Progenitor cell of endocrine pancreas (in vitro differentiated cells): ENCODE data around the gene CDC42. TPM values are rescaled to one million over a fixed set of nuclear protein-coding genes. Genes with fewer than 3 reads are reported as not detected.

Experiments used
- DNase-seq: peaks from one replicate; pipeline ENCODE4 v3.0.0; 2021; ENCODE audit warnings: low spot score; ENCODE audit not compliant: unreplicated experiment
- H3K27ac Mint-ChIP-seq: 2 replicates; pipeline ENCODE4 v1.8.0; 2021; ENCODE audit warnings: mild to moderate bottlenecking, moderate library complexity, mixed read lengths
- H3K27me3 Mint-ChIP-seq: 2 replicates; pipeline ENCODE4 v1.8.0; 2021; ENCODE audit warnings: mixed read lengths
- H3K36me3 Mint-ChIP-seq: 2 replicates; pipeline ENCODE4 v1.8.0; 2022; ENCODE audit warnings: mixed read lengths; ENCODE audit not compliant: insufficient read depth
- H3K4me1 Mint-ChIP-seq: 2 replicates; pipeline ENCODE4 v1.8.0; 2021; ENCODE audit warnings: low read depth, mixed read lengths
- H3K4me3 Mint-ChIP-seq: 2 replicates; pipeline ENCODE4 v1.8.0; 2021; ENCODE audit warnings: low read depth, mild to moderate bottlenecking, moderate library complexity, mixed read lengths
- H3K9me3 Mint-ChIP-seq: 2 replicates; pipeline ENCODE4 v1.8.0; 2021; ENCODE audit warnings: low read depth, mixed read lengths
- total RNA-seq: library from RNA; stranded (reverse); gene quantifications from 2 replicates; pipeline ENCODE4 v1.2.1, GENCODE V29; 2021
- TF ChIP-seq, protein P1 (sequence below): fragments of 200-600 bp; sonication (generic); IDR thresholded peaks from one replicate; pipeline ENCODE4 v1.5.0; 2021; ENCODE audit warnings: antibody characterized with exemption, mild to moderate bottlenecking; ENCODE audit not compliant: unreplicated experiment

Gene CDC42
- total RNA-seq, 1 donor from 2014 or later: 288 TPM

DNA sequence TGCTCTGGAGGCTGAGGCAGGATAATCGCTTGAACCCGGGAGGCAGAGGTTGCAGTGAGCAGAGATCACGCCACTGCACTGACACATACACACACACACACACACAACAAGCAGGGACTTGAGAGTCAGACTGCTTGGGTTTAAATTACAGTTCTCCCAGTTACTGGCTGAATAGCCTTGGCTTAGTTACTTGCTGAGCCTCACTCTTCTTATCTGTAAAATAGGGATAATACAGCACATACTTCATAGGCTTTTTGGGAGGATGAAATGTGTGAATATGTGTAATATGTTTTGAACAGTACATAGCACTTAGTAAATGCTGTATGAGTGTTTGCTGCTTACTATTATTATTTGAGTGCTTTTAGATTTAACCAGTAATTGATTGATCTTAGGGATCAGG is 23.8 kb downstream of the CDC42 start:
- TF ChIP-seq, protein P1, sequence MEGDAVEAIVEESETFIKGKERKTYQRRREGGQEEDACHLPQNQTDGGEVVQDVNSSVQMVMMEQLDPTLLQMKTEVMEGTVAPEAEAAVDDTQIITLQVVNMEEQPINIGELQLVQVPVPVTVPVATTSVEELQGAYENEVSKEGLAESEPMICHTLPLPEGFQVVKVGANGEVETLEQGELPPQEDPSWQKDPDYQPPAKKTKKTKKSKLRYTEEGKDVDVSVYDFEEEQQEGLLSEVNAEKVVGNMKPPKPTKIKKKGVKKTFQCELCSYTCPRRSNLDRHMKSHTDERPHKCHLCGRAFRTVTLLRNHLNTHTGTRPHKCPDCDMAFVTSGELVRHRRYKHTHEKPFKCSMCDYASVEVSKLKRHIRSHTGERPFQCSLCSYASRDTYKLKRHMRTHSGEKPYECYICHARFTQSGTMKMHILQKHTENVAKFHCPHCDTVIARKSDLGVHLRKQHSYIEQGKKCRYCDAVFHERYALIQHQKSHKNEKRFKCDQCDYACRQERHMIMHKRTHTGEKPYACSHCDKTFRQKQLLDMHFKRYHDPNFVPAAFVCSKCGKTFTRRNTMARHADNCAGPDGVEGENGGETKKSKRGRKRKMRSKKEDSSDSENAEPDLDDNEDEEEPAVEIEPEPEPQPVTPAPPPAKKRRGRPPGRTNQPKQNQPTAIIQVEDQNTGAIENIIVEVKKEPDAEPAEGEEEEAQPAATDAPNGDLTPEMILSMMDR: no peak
- Mint-ChIP-seq H3K4me3 (no peak overlapping the region), H3K9me3 (no peaks in the 10 kb centered on the region), H3K27me3 (no peaks in the 10 kb centered on the region), H3K36me3 (peaks cover 20% of the 10 kb centered on the region), H3K4me1 (peaks cover 41% of the 10 kb centered on the region), H3K27ac (no peak overlapping the region)
- DNase-seq: no peak

DNA sequence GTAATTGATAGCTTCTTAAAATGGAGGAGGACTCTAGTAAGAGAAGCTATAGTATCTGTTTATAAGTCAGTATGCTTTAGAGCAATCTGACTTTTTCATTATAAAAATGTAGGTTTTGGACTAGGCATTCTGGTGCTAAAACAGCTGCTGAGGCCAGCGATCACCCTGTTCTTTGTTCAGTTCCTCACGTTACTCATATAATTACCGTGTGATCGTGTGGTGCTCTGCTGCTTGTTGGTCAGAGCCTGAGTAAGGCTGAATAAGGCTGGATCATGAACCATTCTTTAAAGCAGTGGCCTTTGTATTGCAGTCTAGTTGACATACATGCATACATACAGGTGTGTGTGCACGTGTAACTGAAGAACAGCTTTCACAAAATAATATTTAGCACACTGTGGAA is 25.2 kb downstream of the CDC42 start:
- Mint-ChIP-seq H3K4me3 (no peak overlapping the region), H3K27ac (peak overlapping the region; percentile 49), H3K4me1 (peaks cover 42% of the 10 kb centered on the region), H3K9me3 (no peaks in the 10 kb centered on the region), H3K27me3 (no peaks in the 10 kb centered on the region), H3K36me3 (peaks cover 22% of the 10 kb centered on the region)
- TF ChIP-seq, protein P1: no peak
- DNase-seq: no peak

DNA sequence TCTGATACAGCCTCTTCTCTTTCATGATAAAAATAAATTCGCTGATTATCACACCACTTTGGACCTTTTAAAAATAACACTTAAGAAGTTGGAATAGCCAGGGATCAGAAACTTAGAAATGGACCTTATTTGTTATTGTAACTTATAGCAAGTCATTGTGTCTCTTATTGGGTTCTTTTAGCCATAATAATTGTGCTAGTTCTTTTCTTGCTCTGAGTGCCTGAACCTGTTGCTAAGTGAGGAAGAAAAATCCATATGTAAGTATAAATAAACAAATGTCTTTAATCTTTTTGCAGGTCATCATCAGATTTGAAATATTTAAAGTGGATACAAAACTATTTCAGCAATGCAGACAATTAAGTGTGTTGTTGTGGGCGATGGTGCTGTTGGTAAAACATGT is 25.6 kb downstream of the CDC42 start:
- Mint-ChIP-seq H3K4me3 (no peak overlapping the region), H3K4me1 (peaks cover 42% of the 10 kb centered on the region), H3K27me3 (no peaks in the 10 kb centered on the region), H3K27ac (peak overlapping the region; percentile 49), H3K9me3 (no peaks in the 10 kb centered on the region), H3K36me3 (peaks cover 22% of the 10 kb centered on the region)
- TF ChIP-seq, protein P1: no peak
- DNase-seq: no peak

DNA sequence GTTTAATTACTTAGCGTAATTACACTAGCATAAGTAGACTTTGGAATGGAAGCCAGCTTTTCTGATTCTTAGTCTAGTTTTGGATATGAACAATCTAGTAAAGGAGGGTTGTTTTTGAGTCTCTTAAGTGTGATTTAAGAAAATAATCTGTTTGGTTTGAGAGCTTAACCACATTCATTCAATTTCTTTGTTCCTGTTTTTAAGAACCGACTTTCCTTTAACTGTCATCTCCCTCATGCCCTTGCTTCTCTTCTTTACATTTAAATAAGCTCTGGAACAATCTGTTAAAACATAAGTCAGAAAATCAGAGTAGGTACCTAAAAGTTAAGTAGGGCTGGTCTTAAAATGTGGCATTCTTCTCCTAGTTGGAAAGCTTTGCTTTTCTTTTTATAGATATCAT is 27.7 kb downstream of the CDC42 start:
- Mint-ChIP-seq H3K27me3 (no peaks in the 10 kb centered on the region), H3K9me3 (no peaks in the 10 kb centered on the region), H3K27ac (no peak overlapping the region), H3K36me3 (peaks cover 35% of the 10 kb centered on the region), H3K4me1 (peaks cover 32% of the 10 kb centered on the region), H3K4me3 (no peak overlapping the region)
- DNase-seq: no peak
- TF ChIP-seq, protein P1: no peak

DNA sequence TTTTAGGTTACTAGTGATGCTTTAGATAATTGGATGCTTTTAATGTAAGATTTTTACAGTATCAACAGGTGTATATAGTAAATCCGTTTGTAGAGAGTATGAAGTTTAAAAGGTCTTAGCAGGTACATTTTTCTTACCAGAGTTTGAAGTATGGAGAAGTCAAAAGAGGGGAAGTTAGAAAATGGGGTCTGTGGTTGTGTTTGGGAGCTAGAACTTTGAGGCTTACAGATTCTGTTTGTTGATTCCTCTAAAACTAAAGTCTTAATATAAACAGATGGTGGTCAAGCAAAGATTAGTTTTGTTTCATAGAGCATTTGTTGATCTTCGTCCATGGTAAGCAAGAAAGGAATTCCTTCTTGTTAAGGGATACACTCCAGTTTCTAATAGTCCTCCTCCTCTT is 35.8 kb downstream of the CDC42 start:
- Mint-ChIP-seq H3K36me3 (peaks cover 41% of the 10 kb centered on the region), H3K9me3 (no peaks in the 10 kb centered on the region), H3K27me3 (no peaks in the 10 kb centered on the region), H3K4me3 (no peak overlapping the region), H3K27ac (peak overlapping the region; percentile 5), H3K4me1 (peaks cover 31% of the 10 kb centered on the region)
- TF ChIP-seq, protein P1: no peak
- DNase-seq: no peak
